ENCODE measurements around the gene ADGRD1. TPM values are rescaled to one million over a fixed set of nuclear protein-coding genes. Genes with fewer than 3 reads are reported as not detected.

The ADGRD1 gene
- total and polyA plus RNA-seq, 2 of the 8 experiments (the other 6 are each of a cell fraction or from before 2014, with no cell fraction given), result 0.36 to 0.48 TPM

- H3K79me1 ChIP-seq (ENCODE audit: low read depth, low read length), result no peaks in the 10 kb centered on the region
- DNase-seq (ENCODE audit: low read depth in 1 of 2, low spot score in 2 of 2) (no peak), FAIRE-seq (no peak)
- H2BK5ac ChIP-seq (ENCODE audit: low read depth, low read length), result no peak overlapping the region
- no peak overlapping the region for H3K27ac ChIP-seq (ENCODE audit: low read depth, low read length)
- H4K20me1 ChIP-seq (replicated peaks in 1 of 2; ENCODE audit: control insufficient read depth in 1 of 2, insufficient read depth in 2 of 2, low read length in 2 of 2), result no peaks in the 10 kb centered on the region
- no peak overlapping the region for H3K23ac ChIP-seq (ENCODE audit: insufficient read length)
- H3K4me2 ChIP-seq (ENCODE audit: insufficient read depth in 1 of 2, low read depth in 2 of 2, low read length in 2 of 2), result no peak overlapping the region
- no peak overlapping the region for H2AFZ ChIP-seq (ENCODE audit: low read length)
- WGBS, 2 experiments (ENCODE audit: extremely low coverage in 1 of 2, insufficient coverage in 1 of 2, insufficient read length in 1 of 2, insufficient replicate concordance in 2 of 2, low coverage in 1 of 2, low lambda C conversion rate in 2 of 2, missing lambda C conversion rate in 1 of 2), result 96% methylated on average over 3 of the region's 3 CpGs; no CpG with 5 or more reads in 1 of the 2 experiments
- no peak overlapping the region for H2BK15ac ChIP-seq (ENCODE audit: low read length)
- no peak overlapping the region for H3K4me3 ChIP-seq (ENCODE audit: extremely low read depth in 1 of 4, insufficient read depth in 2 of 4, low read depth in 3 of 4, low read length in 4 of 4)
- no peak overlapping the region for H2BK120ac ChIP-seq (replicated peaks; ENCODE audit: low read depth, low read length)
- no peaks in the 10 kb centered on the region for H3K23me2 ChIP-seq (ENCODE audit: low read depth, low read length)
- no peaks in the 10 kb centered on the region for H3K9me3 ChIP-seq (ENCODE audit: insufficient read depth in 2 of 2, low read depth in 1 of 2, low read length in 1 of 2)
- H2BK20ac ChIP-seq (ENCODE audit: low read length), result no peak overlapping the region
- no peak overlapping the region for H4K5ac ChIP-seq (ENCODE audit: insufficient read length, low read depth, low read length)
- TF ChIP-seq RXRA (IDR thresholded peaks at IDR 0.05; ENCODE audit: insufficient read depth, low read depth, low read length), result no peak
- H3K4me1 ChIP-seq (replicated peaks in 1 of 4; ENCODE audit: control insufficient read depth in 3 of 4, insufficient read depth in 4 of 4, low read length in 3 of 4), result no peaks in the 10 kb centered on the region
- H3K79me2 ChIP-seq (ENCODE audit: control insufficient read depth in 1 of 2, insufficient read depth in 2 of 2, low read length in 2 of 2), result no peaks in the 10 kb centered on the region
- no peak overlapping the region for H3K4ac ChIP-seq (replicated peaks; ENCODE audit: insufficient read length, low read depth, low read length)
- H3K14ac ChIP-seq (ENCODE audit: insufficient read length), result no peak overlapping the region
- no peak overlapping the region for H3K56ac ChIP-seq (replicated peaks; ENCODE audit: insufficient read length, low read depth, low read length)
- no peak overlapping the region for H2BK12ac ChIP-seq (ENCODE audit: low read depth, low read length)
- H4K91ac ChIP-seq (replicated peaks; ENCODE audit: insufficient read length, low read length), result no peak overlapping the region
- H4K8ac ChIP-seq (ENCODE audit: extremely low read depth, insufficient read depth, low read length), result no peak overlapping the region
- H3K9ac ChIP-seq (replicated peaks in 1 of 4; ENCODE audit: extremely low read depth in 1 of 4, low read depth in 3 of 4, low read length in 3 of 4), result no peak overlapping the region
- ChIA-PET POLR2A (ENCODE audit: partially characterized antibody) (no interaction called here), CTCF (ENCODE audit: partially characterized antibody) (no interaction called here)
- no peaks in the 10 kb centered on the region for H3K27me3 ChIP-seq (replicated peaks in 1 of 4; ENCODE audit: control insufficient read depth in 3 of 4, extremely low read depth in 1 of 4, insufficient read depth in 3 of 4, low read length in 3 of 4)
- H2AK5ac ChIP-seq (ENCODE audit: low read depth, low read length), result no peak overlapping the region
- H3K18ac ChIP-seq (ENCODE audit: extremely low read depth, low read length), result no peak overlapping the region
- no peaks in the 10 kb centered on the region for H3K36me3 ChIP-seq (ENCODE audit: control insufficient read depth in 2 of 4, insufficient read depth in 4 of 4, low read length in 3 of 4)
Observed at GRCh38 chr12:131063413-131063812, 109.7 kb downstream of the ADGRD1 start.

Data from H1 (cell line).